ENCODE data around the gene ZBTB1.

The ZBTB1 gene, protein sequence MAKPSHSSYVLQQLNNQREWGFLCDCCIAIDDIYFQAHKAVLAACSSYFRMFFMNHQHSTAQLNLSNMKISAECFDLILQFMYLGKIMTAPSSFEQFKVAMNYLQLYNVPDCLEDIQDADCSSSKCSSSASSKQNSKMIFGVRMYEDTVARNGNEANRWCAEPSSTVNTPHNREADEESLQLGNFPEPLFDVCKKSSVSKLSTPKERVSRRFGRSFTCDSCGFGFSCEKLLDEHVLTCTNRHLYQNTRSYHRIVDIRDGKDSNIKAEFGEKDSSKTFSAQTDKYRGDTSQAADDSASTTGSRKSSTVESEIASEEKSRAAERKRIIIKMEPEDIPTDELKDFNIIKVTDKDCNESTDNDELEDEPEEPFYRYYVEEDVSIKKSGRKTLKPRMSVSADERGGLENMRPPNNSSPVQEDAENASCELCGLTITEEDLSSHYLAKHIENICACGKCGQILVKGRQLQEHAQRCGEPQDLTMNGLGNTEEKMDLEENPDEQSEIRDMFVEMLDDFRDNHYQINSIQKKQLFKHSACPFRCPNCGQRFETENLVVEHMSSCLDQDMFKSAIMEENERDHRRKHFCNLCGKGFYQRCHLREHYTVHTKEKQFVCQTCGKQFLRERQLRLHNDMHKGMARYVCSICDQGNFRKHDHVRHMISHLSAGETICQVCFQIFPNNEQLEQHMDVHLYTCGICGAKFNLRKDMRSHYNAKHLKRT

DNA sequence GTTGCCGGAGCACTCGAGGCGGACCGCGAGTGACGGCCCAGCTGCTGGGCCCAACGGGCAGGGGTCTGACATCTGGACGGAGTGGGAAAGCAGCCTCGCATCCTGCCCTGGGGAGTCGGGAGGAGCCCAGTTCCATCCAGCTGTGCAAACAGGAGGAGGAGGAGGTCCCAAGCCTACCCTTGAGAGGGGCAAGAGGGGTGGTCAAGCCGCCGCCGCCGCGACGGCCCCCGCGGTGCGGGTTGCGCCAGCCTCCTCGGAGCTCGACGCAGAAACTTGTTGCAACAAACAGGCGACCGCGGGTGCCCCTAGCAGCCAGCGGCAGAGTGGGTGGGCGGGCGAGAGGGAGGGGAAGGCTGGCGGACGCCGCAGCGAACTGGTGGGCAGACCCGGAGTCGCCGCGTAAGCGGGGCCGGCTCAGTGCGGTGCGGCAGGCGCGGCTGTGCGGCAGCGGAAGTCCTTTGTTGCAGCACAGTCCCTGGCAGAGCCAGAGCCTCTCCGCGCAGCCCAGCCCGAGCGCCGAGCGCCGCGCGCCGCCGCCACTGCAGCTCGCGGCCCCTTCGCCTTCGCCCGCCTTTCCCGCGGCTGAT is at the start of gene ZBTB1:
Gene ZBTB1 (plus strand): TSS at position 461 of the 587 bp plus-strand sequence. CDS start 16,735 bp downstream, outside the sequence.
- DNase-seq (ENCODE audit: low read depth in 2 of 2), result peak; percentile 72 to 82

DNA sequence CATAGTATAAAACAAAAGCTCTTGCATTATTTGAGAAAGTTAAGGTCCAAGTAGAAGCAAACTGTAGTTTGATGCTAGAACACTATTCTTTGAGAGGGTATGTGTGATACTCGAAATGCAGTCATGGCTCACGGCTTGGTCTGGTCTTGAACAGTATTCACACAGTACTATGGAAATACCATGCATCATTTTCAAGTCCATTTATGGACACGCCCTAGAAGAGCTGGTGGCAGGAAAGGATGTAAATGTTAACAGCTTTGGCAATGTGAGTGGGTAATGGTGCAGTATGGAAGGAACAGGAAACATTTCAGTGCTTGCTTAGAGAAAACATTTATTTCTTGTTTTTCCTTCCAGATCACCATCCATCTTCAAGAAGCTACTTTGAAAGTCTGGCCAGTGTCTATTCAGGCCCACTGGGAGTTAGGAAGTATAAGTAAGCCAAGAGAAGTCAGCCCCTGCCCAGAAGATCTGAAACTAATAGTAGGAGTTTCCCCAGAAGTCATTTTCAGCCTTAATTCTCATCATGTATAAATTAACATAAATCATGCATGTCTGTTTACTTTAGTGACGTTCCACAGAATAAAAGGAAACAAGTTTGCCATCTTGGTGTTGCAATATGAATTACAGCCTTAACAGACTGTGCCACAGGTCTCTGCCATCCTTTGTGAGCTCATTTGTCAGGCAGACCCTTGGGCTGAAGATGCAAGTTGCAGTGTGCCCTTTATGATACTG is 45.0 kb upstream of the ZBTB1 start:
- DNase-seq (ENCODE audit: low read depth in 2 of 2), result no peak

DNA sequence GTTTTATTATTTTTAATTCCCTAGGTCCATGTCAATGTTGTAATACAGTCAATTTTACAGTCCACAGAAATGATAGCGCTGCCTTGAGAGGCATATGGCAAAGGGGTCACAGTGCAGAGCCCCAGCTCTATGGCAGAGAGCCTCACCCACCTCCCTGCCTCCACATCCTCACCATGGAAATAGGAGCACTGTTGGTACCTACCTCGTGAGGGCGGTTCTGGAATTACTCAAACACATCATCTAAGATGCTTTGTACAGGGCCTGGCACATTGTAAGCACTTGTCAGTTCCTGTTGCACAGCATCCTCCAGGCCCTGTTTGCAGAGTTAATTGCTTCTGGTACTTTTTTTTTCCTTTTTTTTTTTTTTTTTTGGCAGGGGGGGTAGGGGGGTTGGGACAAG is 43.3 kb upstream of the ZBTB1 start:
- no peak for DNase-seq (ENCODE audit: low read depth in 2 of 2)

DNA sequence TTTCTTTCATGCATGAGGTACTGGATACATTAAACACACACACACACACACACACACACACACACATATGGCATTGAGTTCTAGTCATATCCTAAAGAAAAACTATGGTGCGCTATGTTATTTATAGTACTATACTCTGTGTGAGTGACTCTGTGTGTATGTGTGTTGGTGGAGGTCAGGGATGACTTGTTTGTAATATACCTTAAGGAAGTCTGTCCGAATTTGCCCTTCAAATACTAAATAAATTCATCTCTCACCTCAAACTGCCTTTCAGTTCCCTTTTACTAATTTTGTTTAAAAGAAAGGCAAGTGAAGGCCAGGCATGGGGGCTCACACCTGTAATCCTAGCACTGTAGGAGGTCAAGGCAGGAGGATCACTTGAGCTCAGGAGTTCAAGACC is 41.4 kb upstream of the ZBTB1 start:
- DNase-seq (ENCODE audit: low read depth in 2 of 2), result no peak

DNA sequence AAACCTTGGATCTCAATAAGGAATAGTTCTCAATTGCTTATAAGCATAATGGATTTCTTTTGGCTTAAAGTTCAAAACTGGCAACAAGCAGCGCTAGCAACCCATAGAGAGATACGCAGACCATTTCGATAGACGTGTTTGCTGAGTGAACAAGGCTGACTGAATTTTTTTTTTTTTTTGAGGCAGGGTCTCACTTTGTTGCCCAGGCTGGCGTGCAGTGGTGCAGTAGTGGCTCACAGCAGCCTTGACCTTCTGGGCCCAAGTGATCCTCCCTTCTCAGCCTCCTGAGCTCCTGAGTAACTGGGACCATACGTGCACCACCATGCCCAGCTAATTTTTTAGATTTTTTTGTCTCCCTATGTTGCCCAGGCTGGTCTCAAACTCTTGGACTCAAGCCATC is 40.7 kb upstream of the ZBTB1 start:
- no peak for DNase-seq (ENCODE audit: low read depth in 2 of 2)

DNA sequence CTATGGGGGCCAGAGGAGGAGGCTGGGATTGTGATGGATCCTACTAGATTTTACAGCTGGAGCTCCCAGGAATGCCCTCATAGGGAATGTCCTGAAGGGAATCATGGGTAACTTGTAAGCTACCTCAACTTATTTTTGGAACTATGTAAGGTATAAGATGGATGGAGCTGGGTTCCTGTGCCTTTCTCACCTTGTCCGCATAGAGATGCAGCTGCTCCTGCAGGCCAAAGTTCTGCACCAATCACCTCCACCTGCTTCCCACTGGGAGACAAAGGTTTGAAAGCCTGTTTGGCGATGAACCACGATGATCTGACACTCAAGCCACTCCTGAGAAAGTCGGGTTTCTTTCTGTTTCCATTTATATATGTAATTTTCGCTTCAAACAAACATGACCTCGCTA is 39.9 kb upstream of the ZBTB1 start:
- no peak for DNase-seq (ENCODE audit: low read depth in 2 of 2)

DNA sequence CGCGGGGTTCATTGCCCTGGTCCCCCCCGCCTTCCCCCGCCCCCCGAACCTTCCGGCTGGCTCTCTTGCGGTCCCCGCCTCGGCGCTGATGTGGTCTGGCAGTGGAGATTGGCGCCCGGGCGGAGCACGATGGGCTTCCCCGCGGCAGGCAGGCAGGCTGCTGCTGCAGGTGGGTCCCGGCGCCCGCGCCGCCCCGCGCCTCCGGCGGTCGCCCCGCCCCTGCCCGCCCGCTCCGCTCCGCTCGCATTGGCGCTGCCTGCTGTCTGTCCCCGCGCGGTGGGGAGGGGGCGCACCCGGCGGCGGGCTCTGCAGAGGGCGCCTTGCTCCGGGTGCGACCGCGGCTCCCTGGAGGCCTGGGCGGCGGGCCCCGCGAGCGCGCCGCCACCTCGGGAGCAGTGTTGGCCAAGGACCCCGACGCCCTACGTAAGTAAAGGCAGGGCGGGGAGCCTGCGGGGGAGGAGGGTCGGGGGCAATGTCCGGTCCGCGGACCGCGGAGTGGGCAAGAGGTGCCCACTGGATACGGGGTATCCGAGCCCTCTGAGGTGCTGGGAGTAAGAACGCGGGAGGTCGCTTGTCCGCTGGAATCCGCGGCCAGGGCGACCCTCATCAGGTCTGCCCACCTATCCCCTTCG is 39.3 kb upstream of the ZBTB1 start, which contains the start of gene AKAP5:
Gene AKAP5 (plus strand): TSS at position 309 of the 632 bp plus-strand sequence. CDS start 2,896 bp downstream, outside the sequence.
- DNase-seq (ENCODE audit: low read depth in 2 of 2), result peak; percentile 21 to 41

DNA sequence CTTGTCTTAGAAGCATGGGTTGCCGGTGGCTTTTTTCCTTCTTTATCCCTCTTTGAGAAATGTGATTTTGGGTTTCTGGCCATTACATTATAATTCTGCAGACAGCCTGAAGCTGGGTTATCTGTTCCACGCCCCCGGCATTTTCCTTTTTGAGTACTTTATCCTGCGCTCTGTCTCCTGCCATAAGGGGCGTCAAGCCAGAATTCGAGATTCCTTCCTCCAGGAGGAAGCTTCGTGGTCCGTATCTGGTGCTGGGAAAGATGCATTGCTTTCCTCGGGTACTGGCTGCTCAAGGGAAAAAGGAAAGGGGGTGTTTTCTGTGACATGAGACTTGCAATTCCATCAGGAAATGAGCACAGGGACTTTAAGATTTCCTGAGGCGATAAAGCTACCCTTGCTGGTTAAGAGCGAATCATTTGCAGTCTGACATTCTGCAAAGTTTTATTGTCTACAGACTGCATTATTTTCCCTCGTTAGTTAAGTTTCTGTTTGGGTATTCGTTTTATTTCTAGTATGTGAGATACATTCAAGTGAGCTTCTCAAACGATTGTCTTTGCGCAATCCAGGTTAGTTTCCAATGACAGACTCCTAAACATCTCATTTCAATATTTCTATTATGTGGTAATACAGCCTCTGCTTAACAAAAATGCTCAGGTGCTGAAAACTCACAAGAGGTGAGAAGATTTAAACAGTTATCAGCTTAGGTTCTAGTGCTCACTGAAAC is 38.6 kb upstream of the ZBTB1 start:
- no peak for DNase-seq (ENCODE audit: low read depth in 2 of 2)

DNA sequence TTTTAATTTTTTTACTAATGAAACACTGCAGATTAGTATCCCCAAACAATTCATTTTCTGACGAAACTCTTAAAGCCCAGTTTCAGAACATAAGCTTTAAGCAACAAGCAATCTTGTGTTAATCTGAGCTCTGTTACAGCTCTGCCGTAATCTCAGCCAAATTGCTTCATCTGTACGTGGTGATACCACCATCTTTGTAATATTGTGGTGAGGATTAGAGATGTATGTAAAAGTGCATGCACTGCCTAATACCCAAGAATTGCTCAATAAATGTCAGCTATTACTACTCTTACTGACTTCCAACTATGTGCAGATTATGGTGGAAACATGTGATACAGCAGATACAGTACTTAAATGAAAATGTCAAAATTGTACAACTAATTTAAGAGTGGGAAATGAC is 37.5 kb upstream of the ZBTB1 start:
- no peak for DNase-seq (ENCODE audit: low read depth in 2 of 2)

DNA sequence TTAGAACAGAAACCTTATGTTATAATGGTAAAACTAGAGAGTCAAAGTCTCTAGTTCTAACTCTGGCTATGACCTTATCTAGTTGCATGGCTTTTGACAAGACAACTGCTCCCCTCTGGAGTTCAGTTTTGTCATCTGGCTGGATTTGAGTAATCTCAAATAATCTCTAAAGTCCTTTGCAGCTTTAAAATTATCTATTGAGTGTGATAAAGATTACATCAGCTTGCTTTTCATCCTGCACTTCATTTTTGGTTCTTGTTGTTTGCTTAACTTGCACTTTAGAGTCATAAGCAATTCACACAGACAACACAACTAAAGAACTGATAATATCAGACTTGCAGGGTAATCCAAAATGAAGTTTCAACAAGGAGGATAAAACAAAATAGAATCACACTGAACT is 37.0 kb upstream of the ZBTB1 start:
- no peak for DNase-seq (ENCODE audit: low read depth in 2 of 2)

DNA sequence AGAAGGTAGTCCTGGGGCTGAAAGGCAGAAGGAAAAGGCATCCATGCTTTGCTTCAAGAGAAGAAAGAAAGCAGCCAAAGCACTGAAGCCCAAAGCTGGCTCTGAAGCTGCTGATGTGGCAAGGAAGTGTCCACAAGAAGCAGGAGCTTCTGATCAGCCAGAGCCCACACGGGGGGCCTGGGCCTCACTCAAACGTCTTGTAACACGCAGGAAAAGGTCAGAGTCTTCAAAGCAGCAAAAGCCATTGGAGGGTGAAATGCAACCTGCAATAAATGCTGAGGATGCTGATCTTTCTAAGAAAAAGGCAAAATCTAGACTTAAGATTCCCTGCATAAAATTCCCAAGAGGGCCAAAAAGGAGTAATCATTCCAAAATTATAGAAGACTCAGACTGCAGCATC is 36.1 kb upstream of the ZBTB1 start:
- DNase-seq (ENCODE audit: low read depth in 2 of 2), result no peak

DNA sequence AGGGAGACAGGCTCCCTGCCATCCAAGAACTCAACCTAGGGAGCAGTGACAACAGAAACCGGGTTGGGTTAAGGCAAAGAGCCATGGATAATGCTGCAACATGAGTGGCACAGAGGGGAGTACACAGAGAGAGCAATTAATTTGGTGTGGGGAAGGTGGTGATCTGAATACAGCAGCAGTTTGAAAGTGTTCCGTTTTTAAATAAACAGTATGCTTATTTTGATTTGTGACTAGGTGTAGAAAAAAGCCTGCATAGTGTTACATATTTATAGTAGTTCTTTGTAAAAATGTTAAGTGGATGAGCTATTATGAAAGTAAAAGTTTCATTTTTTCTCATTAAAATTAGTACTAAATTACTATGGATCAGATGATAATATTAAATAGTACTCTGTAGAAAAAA is 30.5 kb upstream of the ZBTB1 start:
- DNase-seq (ENCODE audit: low read depth in 2 of 2), result no peak

DNA sequence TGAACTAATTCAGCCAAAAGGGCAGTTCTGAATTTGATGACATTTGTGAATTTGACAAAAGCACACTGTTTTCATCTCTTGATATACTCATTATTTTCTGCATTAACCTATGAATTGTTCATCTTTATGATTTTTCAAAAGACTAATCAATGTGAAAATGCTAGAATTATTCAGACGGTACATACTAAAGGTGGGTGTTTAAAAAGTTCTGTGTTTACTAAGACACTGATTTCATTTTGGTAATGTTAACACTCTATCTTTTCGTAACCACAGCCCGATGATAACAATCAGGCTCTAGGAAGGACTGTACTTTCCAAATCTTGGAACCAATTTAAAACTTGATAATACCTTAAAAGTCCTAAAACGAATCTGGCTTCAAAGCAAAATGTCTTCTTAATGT is 29.9 kb upstream of the ZBTB1 start:
- DNase-seq (ENCODE audit: low read depth in 2 of 2), result no peak

DNA sequence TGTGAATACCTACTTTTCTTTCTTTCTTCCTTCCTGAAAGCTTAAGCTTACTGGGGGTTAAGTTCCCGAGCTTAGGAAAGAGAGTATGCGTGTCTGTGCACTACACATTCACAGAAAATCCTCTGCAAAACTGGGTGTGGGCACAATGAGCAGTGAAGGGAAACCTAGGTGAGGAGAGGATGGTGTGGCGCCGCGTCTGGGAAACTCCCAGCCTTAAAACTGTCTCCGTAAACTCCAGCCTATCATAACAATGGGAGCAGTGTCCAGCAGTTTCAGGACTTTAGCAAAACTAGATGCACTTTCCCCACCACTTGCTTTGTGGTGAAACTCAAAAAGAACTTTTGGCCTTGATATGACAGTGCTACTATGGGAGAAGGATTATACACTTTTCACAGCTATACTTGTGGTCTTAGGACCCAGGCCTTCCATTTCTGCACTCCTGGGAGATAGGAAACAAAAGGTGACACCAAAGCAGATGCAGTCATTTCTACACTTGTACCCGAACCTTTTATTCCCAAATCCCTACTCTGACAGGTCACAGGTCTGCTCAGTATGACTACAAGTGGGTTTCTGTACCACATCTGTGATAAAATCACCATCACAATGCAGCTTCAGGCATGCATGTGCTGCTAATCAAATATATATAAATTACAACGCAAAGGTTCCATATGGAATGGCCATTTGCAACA is 28.8 kb upstream of the ZBTB1 start:
- DNase-seq (ENCODE audit: low read depth in 2 of 2), result no peak

DNA sequence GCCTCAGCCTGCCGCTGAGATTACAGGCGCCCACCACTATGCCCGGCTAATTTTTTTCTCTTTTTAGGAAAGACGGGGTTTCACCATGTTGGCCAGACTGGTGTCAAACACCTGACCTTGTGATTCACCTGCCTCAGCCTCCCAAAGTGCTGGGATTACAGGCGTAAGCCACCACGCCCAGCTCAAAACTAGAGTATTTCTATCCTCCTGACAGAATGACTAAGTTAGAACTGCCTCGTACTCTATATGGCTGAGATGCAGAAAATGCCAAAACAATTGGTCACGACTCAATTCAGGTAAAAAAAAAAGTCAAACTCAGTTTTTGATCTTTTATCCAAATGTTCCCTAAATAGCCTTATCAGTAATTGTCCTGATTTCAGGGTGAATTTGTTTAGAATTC is 28.1 kb upstream of the ZBTB1 start:
- DNase-seq (ENCODE audit: low read depth in 2 of 2), result no peak

DNA sequence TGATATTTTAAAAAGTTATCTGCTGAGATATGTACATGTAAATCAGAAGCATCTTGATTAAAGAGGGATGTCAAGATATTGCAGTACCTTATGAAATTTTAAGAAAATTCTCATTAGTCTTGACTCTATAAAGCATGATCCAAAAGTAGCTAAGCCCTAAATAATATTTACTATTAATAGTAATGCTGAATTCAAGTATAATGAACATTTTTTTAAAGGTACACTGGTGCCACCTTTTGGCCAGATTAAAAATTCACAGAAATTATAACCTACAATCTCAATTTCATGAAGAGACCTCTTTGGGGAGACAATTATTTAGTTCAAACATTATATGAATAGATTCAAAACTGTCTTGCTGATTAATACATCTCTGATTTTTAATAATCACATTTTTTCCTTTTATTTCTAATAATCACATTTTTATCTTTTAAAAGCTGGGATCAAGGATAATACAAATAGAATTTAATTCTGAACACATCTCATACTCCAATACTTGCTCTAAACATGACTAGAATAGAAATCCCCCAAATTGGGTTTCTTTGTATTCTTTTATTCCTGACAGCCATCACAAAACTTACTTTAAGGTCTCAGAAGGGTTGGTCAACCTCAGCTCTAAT is 25.8 kb upstream of the ZBTB1 start:
- DNase-seq (ENCODE audit: low read depth in 2 of 2), result no peak

DNA sequence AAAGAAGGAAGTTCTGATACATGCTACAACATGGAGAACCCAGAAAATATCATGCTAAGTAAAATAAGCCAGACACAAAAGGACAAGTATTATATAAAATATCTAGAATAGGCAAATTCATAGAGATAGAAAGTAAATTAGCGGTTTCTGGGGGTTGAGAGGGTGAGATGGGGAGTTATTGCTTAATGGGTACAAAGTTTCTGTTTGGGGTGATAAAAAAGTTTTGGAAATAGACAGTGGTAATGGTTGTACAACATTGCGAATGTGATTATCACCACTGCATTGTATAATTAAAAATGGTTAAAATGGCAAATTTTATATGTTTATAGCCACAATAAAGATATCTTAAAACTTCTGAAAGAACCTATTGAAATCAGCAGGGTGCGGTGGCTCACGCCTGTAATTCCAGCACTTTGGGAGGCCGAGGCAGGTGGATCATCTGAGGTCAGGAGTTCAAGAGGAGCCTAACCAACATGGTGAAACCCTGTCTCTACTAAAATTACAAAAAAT is 15.9 kb upstream of the ZBTB1 start:
- DNase-seq (ENCODE audit: low read depth in 2 of 2), result no peak

DNA sequence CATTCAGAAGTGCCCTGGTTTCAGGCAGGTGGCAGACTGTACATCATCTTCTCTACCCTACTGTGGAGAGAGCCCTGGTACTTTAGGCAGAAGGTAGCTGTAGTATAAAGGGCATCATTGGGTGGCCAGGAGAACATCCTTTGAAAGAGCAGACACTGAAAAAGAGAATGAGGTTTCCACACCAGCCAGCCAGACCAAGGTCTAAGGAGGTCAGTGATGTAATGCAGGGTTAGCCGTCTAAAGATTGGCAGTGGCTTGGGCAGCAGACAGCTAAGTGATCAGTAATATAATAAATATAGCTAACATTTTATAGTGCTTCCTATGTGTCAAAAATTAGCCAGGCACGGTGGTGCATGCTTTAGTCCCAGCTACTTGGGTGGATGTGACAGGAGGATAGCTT is 12.9 kb upstream of the ZBTB1 start:
- no peak for DNase-seq (ENCODE audit: low read depth in 2 of 2)

DNA sequence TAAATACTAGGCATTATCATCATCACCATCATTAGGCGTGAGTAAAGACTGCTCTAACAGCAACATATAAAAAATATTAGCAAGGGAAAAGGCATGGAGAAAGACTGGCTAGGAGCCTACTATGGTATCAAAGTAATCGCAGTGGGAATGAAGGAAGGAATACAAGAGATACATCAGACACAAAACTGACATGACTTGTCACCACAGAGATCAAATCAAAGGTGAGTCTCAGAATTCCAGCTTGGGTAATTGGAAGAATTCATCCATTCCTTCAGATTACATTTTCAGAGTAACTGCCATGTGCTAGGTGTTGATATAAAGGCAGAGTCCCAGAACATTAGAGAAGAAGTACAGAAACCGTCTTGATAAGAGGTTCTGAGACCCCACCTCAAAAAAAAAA is 11.1 kb upstream of the ZBTB1 start:
- no peak for DNase-seq (ENCODE audit: low read depth in 2 of 2)

DNA sequence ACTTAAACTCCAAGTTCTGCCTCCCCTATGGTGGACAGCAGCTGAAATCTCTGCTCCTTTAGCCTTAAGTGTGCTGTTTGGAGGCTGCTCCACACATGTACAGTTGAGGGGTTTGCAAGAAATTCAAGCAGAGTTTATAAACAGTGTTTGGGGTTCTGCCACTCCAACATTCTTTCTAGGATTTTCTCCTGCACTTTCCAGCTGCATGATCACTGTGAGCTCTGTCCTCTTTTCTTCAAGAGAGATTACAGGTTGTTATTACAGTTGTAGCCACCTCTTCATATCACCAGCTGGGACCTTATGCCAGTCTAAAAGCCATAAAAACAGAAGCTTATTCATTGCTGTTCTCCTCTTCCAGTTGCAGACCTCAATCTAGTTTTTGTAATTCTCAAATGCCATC is 9.3 kb upstream of the ZBTB1 start:
- no peak for DNase-seq (ENCODE audit: low read depth in 2 of 2)
